Urinary bladder (tissue), 4 donors: Measurements from ENCODE around the gene DDX42. TPM values are rescaled to one million over a fixed set of nuclear protein-coding genes. Genes with fewer than 3 reads are reported as not detected.

Experiments used
- DNase-seq: peaks from one replicate; pipeline ENCODE4 v3.0.0-alpha.2; 2015; ENCODE audit errors: extremely low spot score
- H3K27ac ChIP-seq: one replicate; pipeline ENCODE4 v1.5.1; 2013; ENCODE audit warnings: low read depth, mild to moderate bottlenecking, moderate library complexity
- H3K36me3 ChIP-seq: one replicate; pipeline ENCODE4 v1.6.1; 2013; ENCODE audit warnings: mild to moderate bottlenecking, moderate library complexity; ENCODE audit not compliant: insufficient read depth
- H3K4me1 ChIP-seq: one replicate; pipeline ENCODE4 v1.6.1; 2013; ENCODE audit warnings: mild to moderate bottlenecking, moderate library complexity; ENCODE audit not compliant: insufficient read depth
- H3K4me3 ChIP-seq: one replicate; pipeline ENCODE4 v1.5.1; 2013; ENCODE audit warnings: low read depth, low read length
- WGBS: extraction: QIAGEN DNeasy Blood & Tissue Kit; methylation state at CpG from one replicate; pipeline ENCODE4 v1.1.7; 2013; 5-methylcytosine and 5-hydroxymethylcytosine counted together
- polyA plus RNA-seq: library from polyadenylated mRNA; stranded (reverse); fragments of 200-250 nt; gene quantifications from one replicate; pipeline ENCODE4 v1.2.3, GENCODE V29; 2013
- total RNA-seq: library from RNA; depleted of rRNA; stranded (reverse); fragments of >200 nt; gene quantifications from one replicate; pipeline ENCODE4 v1.2.3, GENCODE V29; 2014
- donor health status: healthy with polysubstance abuse.
- donor health status: healthy.

DDX42 gene, protein sequence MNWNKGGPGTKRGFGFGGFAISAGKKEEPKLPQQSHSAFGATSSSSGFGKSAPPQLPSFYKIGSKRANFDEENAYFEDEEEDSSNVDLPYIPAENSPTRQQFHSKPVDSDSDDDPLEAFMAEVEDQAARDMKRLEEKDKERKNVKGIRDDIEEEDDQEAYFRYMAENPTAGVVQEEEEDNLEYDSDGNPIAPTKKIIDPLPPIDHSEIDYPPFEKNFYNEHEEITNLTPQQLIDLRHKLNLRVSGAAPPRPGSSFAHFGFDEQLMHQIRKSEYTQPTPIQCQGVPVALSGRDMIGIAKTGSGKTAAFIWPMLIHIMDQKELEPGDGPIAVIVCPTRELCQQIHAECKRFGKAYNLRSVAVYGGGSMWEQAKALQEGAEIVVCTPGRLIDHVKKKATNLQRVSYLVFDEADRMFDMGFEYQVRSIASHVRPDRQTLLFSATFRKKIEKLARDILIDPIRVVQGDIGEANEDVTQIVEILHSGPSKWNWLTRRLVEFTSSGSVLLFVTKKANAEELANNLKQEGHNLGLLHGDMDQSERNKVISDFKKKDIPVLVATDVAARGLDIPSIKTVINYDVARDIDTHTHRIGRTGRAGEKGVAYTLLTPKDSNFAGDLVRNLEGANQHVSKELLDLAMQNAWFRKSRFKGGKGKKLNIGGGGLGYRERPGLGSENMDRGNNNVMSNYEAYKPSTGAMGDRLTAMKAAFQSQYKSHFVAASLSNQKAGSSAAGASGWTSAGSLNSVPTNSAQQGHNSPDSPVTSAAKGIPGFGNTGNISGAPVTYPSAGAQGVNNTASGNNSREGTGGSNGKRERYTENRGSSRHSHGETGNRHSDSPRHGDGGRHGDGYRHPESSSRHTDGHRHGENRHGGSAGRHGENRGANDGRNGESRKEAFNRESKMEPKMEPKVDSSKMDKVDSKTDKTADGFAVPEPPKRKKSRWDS
- 138 TPM for total RNA-seq
- 67.3 TPM for polyA plus RNA-seq

GRCh38 chr17:63774141-63774968, at the start of gene DDX42:
TSS of gene DDX42 (plus strand) at chr17:63774170. CDS start at chr17:63787050, 12,880 bp downstream.
- peak; percentile 1 for DNase-seq
- no peaks in the 10 kb centered on the region for H3K36me3 ChIP-seq
- WGBS: under 1% methylated on average over 63 of the region's 67 CpGs
- peaks cover 1% of the 10 kb centered on the region for H3K4me1 ChIP-seq
- peak within 1 kb of the TSS; percentile 99 for H3K27ac ChIP-seq
- H3K4me3 ChIP-seq: peak within 1 kb of the TSS; percentile 91

DNA sequence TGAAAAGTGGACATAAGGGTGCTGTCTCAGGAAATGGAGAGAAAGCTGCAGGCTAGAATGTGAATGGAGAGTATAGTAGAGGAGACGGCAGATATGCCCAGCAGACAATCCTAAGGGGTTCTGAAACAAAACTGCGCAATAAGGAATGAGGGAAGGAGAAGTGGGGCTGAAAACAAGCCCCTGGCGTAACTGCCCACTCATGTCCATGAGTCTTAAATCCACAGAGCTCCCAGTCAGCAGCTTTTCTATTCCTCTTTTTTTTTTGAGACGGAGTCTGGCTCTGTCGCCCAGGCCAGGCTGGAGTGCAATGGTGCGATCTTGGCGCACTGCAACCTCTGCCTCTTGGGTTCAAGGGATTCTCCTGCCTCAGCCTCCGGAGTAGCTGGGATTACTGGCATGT, 38.3 kb upstream of the DDX42 start:
- Histone ChIP-seq H3K4me3 (no peak overlapping the region), H3K36me3 (no peaks in the 10 kb centered on the region), H3K27ac (no peak overlapping the region), H3K4me1 (no peaks in the 10 kb centered on the region)
- WGBS: 96% methylated on average over 8 of the region's 8 CpGs
- no peak for DNase-seq

GRCh38 chr17:63740464-63741142, 33.4 kb upstream of the DDX42 start:
- DNase-seq: no peak
- H3K27ac ChIP-seq: peak overlapping the region; percentile 92
- peak overlapping the region; percentile 73 for H3K4me3 ChIP-seq
- H3K36me3 ChIP-seq: peaks cover under 1% of the 10 kb centered on the region
- no peaks in the 10 kb centered on the region for H3K4me1 ChIP-seq
- 38% methylated on average over 12 of the region's 12 CpGs for WGBS

- DNase-seq: no peak
- under 1% methylated on average over 14 of the region's 14 CpGs for WGBS
- H3K4me1 ChIP-seq: no peaks in the 10 kb centered on the region
- H3K27ac ChIP-seq: peak overlapping the region; percentile 92
- H3K36me3 ChIP-seq: peaks cover 4% of the 10 kb centered on the region
- H3K4me3 ChIP-seq: peak overlapping the region; percentile 73
Observed at GRCh38 chr17:63741143-63741407, 32.9 kb upstream of the DDX42 start.

- under 1% methylated on average over 61 of the region's 61 CpGs for WGBS
- H3K36me3 ChIP-seq: peaks cover 4% of the 10 kb centered on the region
- peak within 1 kb of the TSS; percentile 92 for H3K27ac ChIP-seq
- H3K4me1 ChIP-seq: no peaks in the 10 kb centered on the region
- DNase-seq: peak; percentile 96
- H3K4me3 ChIP-seq: peak within 1 kb of the TSS; percentile 73
Observed at GRCh38 chr17:63741408-63742173, 32.4 kb upstream of the DDX42 start, which contains the start of gene STRADA. TSS of gene STRADA (minus strand) at chr17:63741799. CDS start at chr17:63728369, 13,430 bp downstream.

GRCh38 chr17:63751806-63752205, 22.2 kb upstream of the DDX42 start:
- Histone ChIP-seq H3K4me1 (no peaks in the 10 kb centered on the region), H3K4me3 (no peak overlapping the region), H3K27ac (no peak overlapping the region), H3K36me3 (peaks cover 8% of the 10 kb centered on the region)
- 74% methylated on average over 8 of the region's 8 CpGs for WGBS
- no peak for DNase-seq

DNA sequence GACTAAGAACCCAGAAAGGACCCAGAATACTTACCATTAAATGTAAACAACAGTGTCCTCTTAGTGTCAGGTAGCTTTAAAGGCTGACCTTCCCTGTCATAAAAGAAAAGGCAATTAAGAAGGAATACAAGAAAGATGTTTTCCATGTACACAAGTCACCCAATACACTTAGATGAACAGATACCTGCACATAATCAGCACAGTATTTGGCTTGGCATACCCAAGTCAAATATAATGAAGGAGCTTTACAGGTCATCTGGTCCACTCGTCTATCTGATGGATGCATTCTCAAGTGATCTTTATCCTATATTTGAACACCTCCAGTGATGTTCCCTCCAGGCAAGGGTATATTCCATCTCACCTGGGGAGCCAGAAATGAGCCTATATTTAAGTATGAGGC, 21.3 kb upstream of the DDX42 start:
- Histone ChIP-seq H3K27ac (no peak overlapping the region), H3K4me3 (no peak overlapping the region), H3K4me1 (no peaks in the 10 kb centered on the region), H3K36me3 (peaks cover 9% of the 10 kb centered on the region)
- 82% methylated on average over 1 of the region's 1 CpG for WGBS
- DNase-seq: no peak

GRCh38 chr17:63753215-63753614, 20.8 kb upstream of the DDX42 start:
- DNase-seq: no peak
- Histone ChIP-seq H3K4me3 (no peak overlapping the region), H3K36me3 (peaks cover 9% of the 10 kb centered on the region), H3K4me1 (no peaks in the 10 kb centered on the region), H3K27ac (no peak overlapping the region)
- WGBS: 83% methylated on average over 1 of the region's 1 CpG

DNA sequence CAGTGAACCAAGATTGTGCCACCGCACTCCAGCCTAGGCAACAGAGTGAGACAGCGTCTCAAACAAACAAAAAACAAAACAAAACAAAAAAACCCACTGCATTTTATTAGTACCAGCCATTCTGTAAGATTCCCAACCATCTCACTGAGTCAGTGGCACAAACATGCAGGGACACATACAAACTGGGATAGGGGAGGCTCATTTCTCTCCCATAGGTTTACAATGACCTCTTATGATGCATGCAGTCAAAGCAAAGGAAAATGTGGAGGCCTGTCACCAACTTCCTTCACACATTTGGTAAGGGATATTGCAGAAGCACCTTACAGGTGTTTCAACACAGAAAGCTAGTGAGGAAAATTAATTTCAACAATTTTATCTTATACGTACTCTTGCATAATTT, 19.9 kb upstream of the DDX42 start:
- no peak overlapping the region for H3K27ac ChIP-seq
- no peaks in the 10 kb centered on the region for H3K4me1 ChIP-seq
- 97% methylated on average over 3 of the region's 3 CpGs for WGBS
- no peak overlapping the region for H3K4me3 ChIP-seq
- DNase-seq: no peak
- peaks cover 8% of the 10 kb centered on the region for H3K36me3 ChIP-seq

GRCh38 chr17:63758428-63758827, 15.5 kb upstream of the DDX42 start:
- H3K27ac ChIP-seq: no peak overlapping the region
- DNase-seq: no peak
- no peak overlapping the region for H3K4me3 ChIP-seq
- H3K36me3 ChIP-seq: peaks cover 4% of the 10 kb centered on the region
- no peaks in the 10 kb centered on the region for H3K4me1 ChIP-seq
- WGBS: 84% methylated on average over 2 of the region's 2 CpGs

- Histone ChIP-seq H3K27ac (no peak overlapping the region), H3K36me3 (peaks cover 4% of the 10 kb centered on the region), H3K4me3 (no peak overlapping the region), H3K4me1 (no peaks in the 10 kb centered on the region)
- 86% methylated on average over 10 of the region's 10 CpGs for WGBS
- no peak for DNase-seq
Observed at GRCh38 chr17:63760771-63761539, 13.0 kb upstream of the DDX42 start.
